Stimulated activated CD4-positive, alpha-beta T cell treated with anti-CD3 and anti-CD28 coated beads, Interleukin-1b, Interleukin-23, amount 100 ng/mL, for 48 hours (primary cell): ENCODE measurements around the gene NSMCE1.
A peak's percentile ranks its signal among the peaks of the same experiment; 100 is the strongest.

Source experiments
- DNase-seq: peaks from one replicate; pipeline ENCODE4 v3.0.0-alpha.2; 2020

NSMCE1 gene, protein sequence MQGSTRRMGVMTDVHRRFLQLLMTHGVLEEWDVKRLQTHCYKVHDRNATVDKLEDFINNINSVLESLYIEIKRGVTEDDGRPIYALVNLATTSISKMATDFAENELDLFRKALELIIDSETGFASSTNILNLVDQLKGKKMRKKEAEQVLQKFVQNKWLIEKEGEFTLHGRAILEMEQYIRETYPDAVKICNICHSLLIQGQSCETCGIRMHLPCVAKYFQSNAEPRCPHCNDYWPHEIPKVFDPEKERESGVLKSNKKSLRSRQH

DNA sequence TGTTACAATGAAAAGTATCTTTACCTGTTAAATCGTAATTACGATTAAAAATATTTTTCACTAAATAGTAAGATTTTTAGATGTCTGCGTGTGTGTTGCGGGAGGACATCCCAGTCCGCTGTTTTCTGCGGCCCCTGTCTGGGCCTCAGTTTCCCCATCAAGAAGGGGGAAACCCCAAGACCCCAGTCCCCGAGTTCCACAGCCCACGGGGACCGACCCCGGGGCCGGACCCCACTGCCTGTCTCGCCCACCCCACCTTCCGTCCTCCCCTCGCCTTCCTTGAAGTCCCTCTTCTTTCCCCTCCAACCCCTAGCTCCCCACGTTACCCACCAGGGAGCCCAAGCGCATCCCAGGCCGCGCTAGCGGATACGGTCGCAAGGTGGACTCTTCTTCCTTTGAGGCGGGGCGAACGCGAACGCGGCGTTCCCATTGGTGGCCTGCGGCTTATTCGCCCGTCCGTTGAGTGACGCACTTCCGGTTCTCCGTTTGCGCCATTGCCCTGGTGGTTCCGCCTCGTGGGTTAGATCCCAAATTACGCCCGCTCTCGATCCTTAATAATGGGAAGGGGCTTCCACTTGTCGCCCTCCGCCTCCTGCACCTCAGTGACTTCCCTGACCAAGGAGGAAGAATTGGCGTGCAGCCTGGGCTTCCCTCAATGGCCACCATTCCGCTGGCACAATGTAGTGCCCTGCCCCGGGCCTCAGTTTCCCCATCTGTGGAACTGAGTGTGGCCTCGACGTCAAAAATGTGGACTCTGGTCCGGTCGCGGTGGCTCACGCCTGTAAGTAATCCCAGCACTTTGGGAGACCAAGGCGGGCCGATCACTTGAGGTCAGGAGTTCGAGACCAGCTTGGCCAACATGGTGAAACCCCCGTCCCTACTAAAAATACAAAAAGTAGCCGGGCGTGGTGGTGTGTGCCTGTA, at the start of gene NSMCE1:
Gene NSMCE1 (minus strand): TSS at position 397 of the 924 bp plus-strand sequence. CDS start 11,202 bp downstream, outside the sequence.
- peak; percentile 98 for DNase-seq

DNA sequence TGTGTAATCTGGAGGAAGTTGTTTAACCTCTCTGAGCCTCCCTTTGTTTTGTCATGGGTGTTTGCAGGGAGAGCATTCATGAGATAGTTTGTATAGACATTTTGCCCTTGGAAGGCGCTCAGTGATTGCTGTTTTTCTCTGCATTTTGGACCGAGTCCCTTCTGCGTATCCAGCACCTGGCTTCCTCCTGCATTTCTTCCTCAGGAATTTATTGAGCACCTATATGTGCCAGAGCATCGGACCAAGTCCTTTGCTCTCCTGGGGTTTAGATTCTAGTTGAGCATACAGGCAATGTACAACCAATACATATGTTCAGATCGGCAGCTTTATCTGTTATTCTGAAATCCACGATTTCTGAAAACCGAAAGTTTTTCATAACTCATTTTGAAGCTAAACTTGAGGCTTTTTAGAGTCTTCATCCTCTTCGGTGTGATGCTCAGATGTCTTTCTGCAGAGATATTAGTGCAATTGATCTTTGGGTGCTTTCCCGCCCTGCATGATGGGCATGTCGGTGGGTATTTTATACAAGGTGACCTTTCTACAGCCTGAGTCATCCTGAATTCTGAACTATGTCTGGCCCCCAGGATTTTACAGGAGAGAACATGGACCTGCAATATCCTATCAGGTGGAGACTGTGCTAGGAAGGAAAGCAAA, 49.3 kb upstream of the NSMCE1 start:
- peak; percentile 75 for DNase-seq

DNA sequence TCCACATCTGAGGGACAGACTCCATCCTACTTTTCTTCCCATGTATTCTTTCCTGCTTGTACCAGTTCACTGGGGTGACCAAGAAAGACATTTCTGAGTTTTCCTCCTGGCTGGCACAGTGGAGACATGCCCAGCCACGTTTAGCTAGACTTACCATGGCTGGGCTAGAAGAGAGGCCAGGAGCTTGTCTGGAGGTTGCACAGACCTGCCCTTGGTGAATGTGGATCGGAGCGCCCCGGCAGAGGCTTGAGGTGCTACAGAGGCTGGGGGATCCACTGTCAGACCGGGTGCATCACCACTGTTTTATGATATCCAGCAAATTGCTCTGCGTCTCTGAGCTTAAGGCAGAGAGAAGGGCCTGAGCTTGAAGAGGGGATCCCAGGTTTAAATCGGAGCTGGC, 48.7 kb upstream of the NSMCE1 start:
- no peak for DNase-seq

DNA sequence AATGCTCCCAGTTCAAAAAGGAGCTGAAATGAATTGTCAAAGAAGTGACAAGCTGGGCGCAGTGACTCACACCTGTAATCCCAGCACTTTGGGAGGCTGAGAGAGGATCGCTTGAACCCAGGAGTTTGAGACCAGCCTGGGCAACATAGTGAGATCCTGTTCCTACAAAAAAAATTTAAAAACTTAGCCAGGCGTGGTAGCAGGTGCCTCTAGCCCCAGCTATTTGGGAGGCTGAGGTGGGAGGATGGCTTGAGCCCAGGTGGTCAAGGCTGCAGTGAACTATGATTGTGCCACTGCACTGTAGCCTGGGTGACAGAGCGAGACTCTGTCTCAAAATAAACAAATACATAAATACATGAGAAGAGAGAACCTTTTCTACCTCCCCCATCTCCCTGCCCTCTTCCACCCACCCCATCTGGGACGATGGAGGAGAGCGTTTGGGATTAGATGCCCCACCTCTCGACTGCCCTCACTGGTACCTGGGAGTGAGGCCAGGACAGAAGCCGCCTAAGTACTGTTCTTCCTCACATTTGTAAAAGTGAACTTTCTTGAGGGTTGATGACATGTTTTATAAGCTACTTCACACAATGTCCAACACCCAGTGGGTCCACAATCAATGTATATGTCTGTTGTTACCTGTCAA, 47.6 kb upstream of the NSMCE1 start:
- DNase-seq: no peak

DNA sequence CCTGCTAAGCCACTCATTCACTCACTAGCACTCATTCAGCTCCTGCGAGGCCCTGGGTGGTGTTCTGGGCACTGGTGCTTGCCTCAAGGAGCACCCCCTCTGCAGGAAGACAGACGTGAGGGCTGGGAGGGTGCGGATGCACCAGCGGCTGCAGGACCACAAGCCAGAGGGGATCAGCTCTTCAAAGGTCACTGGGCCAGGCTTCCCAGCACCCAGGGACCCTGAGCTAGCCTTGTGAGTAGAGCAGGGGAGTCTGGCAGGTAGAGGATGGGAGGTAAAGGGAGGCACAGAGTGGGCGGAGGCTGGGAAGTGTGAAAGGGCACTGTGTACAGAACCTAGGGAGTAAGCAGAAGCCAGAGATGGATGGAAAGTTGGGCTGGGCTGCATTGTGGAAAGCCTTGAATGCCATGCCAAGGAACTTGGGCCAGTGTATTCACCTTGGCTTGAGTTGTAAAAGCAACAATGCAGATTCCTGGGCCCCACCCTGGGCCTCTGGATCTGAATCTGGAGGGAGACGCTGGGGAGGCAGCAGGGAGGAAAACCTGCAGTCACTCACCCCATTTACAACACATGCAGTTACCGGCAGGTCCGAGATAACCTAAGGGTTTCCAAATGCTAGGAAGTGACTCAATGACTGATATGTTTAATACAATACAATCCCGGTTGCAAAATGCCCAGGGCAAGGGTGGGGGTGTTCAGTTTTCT, 46.9 kb upstream of the NSMCE1 start:
- DNase-seq: peak; percentile 79

GRCh38 chr16:27314986-27315332, 46.4 kb upstream of the NSMCE1 start:
- DNase-seq: no peak

GRCh38 chr16:27314161-27314723, 45.7 kb upstream of the NSMCE1 start:
- DNase-seq: peak; percentile 82

DNA sequence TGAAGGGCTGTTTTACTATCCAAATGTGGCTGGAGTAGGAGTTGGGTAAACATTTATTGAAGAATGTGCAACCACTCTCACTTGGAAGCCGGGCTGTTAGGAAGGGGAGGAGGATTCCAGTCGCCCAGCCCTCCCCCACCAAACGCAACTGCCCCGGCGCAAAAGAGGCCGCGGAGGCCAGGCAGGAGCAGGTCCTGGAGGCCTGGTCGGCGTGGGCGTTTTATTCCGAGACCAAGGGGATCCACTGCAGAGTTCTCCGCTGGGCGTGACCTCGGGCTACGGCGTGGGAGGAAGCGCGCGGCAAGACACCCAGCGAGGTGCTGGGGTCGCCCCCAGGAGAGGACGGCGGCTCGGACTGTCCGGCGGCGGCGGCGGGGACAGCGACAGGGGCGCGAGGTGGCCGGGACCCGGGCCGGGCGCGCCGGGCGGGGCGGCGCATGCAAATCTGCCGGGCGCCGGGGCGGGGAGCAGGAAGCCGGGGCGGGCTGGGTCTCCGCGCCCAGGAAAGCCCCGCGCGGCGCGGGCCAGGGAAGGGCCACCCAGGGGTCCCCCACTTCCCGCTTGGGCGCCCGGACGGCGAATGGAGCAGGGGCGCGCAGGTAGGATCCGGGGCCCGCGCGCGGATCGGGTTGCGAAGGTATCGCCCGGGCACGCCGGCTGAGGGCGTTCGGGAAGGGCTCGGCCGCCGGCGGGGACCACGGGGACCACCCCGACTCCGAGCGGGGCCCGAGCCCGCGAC, 45.0 kb upstream of the NSMCE1 start, which contains the start of gene IL4R:
Gene IL4R (plus strand): TSS at position 553 of the 739 bp plus-strand sequence. CDS start 26,230 bp downstream, outside the sequence.
- DNase-seq: peak; percentile 80

- DNase-seq: no peak
Observed at GRCh38 chr16:27312580-27313421, 44.2 kb upstream of the NSMCE1 start.

- no peak for DNase-seq
Observed at GRCh38 chr16:27311897-27312303, 43.3 kb upstream of the NSMCE1 start.

DNA sequence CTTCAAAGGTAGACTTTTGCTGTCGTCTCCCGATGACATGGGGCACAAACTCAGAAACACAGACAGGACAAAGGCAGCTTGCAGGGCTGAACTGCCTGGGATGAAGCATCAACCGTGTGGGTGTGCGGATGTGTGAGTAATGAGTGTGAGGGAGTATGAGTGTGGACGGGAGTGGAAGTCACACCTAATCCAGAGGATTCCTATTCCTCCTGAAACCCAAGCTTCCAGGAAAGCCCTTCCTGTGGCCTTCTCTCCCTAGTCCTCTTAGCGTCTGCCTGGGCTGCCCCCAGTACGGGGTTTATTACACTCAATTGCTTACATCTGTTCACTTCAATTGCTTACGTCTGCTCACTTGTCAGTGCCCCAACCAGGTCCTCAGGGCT, 42.9 kb upstream of the NSMCE1 start:
- DNase-seq: no peak

DNA sequence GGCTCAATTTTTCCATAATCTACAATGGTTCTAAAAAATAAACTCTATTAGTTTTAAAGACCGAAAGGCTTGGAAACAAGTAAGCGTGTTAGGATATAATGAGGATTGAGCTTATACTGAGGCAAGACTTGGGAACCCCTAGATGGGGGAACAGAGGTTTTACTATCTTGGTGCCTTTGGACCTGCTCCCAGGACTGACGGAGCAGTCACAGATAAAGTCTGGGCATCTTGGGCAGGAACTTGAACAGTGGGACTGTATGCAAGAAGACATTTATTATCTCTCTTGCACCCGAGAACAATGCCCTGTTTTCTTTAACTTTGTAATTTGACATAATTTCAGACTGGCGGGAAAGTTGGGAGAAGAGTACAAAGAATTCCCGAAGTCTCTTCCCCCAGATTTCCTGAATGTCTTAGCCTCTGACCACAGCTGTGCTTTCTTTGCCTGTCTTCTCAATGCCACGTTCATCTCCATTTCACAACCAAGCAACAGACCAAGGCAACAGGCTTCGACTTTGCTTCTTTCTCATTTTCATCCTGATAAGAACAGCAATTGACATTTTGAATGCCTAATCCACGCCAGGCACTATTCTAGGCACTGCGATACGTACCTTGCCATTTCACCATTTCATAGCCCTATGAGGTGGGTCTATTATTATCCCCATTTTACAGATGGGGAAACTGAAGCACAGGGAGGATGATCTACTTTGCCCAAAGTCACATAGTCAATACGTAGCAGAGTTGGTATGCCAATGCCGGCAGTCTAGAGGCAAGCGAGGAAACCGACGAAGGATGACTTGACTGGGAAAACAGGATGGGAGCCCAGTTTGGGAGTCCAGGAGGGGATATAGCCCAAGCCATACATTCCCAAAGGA, 42.2 kb upstream of the NSMCE1 start:
- DNase-seq: no peak

GRCh38 chr16:27308792-27309191, 40.2 kb upstream of the NSMCE1 start:
- no peak for DNase-seq

- DNase-seq: no peak
Observed at GRCh38 chr16:27305839-27306442, 37.4 kb upstream of the NSMCE1 start.

- DNase-seq: no peak
Observed at GRCh38 chr16:27304881-27305745, 36.5 kb upstream of the NSMCE1 start.

GRCh38 chr16:27304102-27304501, 35.5 kb upstream of the NSMCE1 start:
- no peak for DNase-seq

- DNase-seq: no peak
Observed at GRCh38 chr16:27303256-27304100, 34.9 kb upstream of the NSMCE1 start.
